ENCODE measurements around the gene MTHFR.

- TF ChIP-seq CTCF (IDR thresholded peaks at IDR 0.05) (no peak), POLR2A (IDR thresholded peaks at IDR 0.05) (no peak)
Observed at GRCh38 chr1:11841245-11842153, 35.7 kb upstream of the MTHFR start.
